GDM1 (cell line): ENCODE measurements around the gene RPL28.
"Not testable (repeated sequence)": the region's sequence is repeated elsewhere in the genome, so short reads cannot be mapped to it uniquely, and the experiment has no call there.

Experiments used
- DNase-seq: peaks from one replicate; lab custom pipeline; 2025; lab: John Stamatoyannopoulos, UW

The RPL28 gene

GRCh38 chr19:55426042-55426441 is 40.3 kb downstream of the RPL28 start:
- no peak for DNase-seq

GRCh38 chr19:55431183-55431582 is 45.5 kb downstream of the RPL28 start:
- no peak for DNase-seq

- DNase-seq = no peak
Observed at GRCh38 chr19:55432241-55432959, 46.7 kb downstream of the RPL28 start.

GRCh38 chr19:55433292-55433691 is 47.6 kb downstream of the RPL28 start:
- DNase-seq = no peak

DNA sequence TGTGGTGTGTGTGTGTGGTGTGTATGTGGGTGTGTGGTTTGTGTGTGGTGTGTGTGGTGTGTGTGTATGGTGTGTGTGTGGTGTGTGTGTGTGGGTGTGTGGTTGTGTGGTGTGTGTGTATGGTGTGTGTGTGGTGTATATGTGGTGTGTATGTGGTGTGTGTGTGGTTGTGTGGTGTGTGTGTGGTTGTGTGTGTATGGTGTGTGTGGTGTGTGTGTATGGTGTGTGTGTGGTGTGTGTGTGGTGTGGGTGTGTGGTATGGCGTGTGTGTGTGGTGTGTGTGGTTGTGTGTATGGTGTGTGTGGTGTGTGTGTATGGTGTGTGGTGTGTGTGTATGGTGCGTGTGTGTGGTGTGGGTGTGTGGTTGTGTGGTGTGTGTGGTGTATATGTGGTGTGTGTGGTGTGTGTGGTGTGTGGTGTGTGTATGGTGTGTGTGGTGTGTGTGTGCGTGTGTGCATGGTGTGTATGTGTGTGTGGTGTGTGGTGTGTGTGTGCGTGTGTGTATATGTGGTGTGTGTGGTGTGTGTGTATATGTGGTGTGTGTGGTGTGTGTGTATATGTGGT is 48.7 kb downstream of the RPL28 start:
- no peak for DNase-seq

DNA sequence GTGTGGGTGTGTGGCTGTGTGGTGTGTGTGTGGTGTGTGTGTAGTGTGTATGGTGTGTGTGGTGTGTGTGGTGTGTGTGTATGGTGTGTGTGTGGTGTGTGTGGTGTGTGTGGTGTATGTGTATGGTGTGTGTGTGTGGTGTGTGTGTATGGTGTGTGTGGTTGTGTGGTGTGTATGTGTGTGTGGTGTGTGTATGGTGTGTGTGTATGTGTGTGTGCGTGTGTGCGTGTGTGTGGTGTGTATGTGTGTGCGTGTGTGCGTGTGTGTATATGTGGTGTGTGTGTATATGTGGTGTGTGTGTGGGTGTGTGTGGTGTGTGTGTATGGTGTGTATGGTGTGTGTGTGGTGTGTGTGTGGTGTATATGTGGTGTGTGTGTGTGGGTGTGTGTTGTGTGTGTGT is 49.3 kb downstream of the RPL28 start:
- DNase-seq = no peak

DNA sequence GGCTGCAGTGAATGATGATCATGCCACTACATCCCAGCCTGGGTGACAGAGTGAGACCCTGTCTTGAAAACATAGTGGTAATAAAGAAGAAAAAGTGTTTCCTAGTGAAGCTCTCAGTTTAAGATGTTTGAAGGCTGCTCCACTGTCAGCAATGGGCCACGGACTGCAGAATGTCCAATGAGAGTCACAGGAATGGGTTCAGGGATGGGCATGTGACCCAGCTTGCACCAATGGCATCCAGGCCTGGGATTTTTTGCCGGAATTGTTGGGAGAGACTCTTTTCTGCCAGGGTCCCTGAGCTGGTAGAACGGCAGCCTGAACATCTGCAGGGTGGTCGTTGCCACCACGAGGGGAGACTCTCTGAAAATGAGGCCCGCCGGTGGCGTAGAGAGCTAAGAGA is 51.1 kb downstream of the RPL28 start:
- DNase-seq = no peak

- peak; percentile 41 for DNase-seq
Observed at GRCh38 chr19:55437410-55437809, 51.7 kb downstream of the RPL28 start.

DNA sequence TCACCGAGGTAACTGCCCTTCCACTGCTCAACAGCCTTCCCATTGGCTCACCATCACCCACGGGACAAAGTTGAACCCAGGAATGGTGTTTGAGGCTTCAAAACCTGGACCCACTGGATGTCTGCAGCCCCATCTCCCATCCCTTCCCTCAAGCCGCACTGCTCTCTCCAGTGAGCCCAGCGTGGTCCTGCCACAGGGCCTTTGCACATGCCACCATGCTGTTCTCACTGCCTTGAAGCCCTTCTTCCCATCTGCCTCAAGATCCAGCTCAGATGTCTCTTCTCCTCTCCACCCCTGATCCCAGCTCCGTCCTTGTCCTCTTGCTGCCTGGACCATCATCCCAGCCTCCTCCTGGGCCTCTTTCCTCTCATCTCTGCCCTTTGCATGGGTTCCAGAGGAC is 53.3 kb downstream of the RPL28 start:
- DNase-seq = no peak

DNA sequence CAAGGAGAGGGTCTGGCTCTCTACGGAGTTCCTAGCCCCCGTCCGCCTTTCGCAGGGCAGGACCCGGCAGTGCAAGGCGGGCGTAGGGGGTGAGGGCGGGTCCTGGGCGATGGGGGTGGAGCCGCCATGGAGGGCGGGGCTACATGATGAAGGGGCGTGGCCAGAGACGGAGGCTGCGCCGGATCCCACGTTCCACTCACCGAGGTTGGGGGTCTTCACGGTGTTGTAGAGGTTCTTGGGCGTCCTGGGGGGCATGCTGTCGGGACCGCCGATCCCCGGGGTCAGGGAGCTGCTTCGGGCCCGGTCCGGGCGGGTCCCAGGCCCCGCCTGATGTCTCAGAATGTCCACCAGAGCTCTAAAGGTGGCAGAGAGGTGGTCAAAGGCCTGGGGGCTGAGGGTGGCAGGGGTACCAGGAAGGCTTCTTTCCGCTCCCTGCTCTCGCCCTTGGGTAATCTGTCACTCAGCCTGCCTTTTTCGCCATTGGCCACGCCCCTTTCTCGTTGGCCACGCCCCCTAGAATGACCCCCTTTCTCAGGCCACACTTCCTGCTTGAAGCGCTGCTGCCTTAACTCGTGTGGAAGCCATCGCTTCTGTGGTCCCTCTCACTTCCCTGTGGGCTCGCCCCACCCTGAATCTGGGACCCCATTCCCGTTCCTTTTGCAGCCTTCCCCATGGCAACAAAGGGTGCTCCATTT is 54.8 kb downstream of the RPL28 start:
- no peak for DNase-seq

DNA sequence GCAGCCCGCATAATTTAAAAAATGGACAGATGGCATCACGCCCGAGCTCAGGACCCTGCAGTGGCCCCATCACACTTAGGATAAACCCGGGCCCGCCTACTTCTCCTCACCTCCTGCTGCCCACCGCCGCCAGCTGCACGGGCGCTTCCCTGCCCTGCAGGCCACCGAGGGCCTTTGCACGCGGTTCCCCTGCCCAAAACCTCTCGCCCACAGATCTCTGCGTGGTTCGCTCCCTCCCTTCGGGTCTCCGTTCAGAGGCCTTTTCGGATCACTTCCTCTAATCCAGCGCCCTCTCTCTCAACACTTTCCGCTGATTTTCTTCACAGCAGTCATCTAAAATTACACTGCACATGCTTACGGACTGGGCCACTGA is 55.6 kb downstream of the RPL28 start:
- peak; percentile 2 for DNase-seq

DNA sequence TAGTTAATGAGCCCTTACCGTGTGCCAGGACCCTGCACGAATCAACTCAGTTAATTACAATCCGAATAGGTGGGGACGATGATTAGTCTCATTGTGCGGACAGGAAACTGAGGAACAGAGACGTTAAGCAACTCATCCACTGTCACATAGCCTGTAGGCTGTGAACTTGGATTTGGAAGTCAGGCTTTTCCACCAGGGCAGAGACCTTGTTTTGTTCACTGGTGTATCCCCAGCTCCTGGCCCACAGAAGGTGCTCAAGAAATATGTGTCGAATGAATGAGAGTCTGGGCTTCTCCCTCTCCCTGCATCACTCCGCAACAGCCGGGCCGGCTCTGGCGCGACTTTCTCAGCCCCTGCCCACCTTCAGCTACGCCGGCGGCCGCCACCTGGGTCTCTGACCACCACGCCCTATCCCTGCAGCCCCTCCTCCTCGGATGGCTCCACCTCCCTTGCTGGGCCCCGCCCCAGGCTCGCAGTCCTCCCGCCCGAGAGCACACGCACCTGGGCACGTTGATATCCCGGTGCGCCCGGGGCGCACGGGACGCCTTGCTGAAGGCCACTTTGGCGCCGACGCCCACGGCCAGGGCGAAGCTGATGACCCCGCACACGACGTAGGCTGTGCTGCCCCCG is 56.1 kb downstream of the RPL28 start:
- DNase-seq = no peak

DNA sequence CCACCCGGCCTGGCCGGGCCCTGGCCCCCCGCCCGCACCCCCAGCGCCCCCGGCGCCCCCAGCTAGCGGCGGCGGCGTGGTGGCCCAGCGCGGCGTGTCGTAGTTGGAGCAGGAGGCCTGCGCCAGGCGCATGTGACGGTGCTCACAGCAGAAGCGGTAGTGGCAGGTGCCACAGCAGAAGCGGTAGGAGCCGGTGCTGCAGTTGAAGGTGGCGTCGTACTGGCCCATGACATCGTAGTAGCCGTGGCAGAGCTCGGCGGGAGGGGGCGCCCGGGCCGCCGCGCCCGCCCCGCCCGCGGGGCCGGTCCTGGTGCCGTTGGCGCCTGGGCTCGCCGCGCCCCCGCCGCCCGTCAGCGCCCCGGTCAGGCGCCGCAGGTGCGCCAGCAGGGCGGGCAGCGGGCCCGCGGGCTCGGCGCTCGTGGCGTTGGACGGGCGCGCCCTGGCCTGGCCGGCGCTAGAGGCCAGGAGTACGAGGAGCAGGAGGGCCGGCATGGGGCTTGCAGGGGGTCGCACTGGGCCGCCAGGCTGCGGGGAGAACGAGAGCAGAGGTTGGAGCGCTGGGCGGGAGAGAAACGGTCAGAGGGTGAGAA is 56.7 kb downstream of the RPL28 start:
- DNase-seq = no peak

DNA sequence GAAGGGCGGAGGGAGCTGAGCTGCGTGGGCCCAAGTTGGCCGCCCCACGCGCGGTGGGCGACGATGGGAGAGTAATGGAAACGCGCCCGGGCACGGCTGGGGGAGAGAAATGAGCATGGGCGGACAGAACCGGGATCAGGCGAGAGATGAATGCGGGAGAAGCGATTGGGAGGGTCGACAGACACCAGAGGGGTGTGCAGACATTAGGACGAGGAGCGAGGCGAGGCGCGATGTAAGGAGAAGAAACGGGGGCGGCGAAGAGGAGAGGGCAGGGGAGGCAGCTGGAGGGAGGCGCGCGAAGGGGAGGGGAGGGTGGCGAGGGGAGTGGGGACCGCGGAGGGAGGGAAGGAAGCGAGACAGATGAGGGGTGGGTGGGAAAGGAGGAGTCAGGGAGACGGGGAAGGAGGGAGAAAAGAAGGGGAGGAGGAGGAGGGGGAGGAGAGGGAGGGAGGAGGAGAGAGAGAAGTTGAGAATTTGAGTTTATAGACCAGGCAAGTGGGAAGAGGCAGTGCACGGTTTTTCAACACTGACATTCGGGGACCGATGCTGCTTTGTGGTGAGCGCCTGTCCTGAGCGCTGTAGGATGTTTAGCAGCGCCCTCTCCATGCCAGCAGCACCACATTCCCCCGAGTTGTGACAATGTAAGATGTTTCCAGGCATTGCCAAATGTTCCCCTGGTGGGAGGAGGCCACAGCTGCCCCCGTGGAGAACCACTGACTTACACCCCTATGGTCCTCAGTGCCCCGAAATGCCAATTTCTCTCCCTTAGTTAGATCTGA is 57.5 kb downstream of the RPL28 start, which contains the start of gene SHISA7:
Gene SHISA7 (minus strand): TSS at position 256 of the 779 bp plus-strand sequence. CDS start 437 bp downstream, outside the sequence.
- DNase-seq = no peak

GRCh38 chr19:55443824-55444480 is 58.2 kb downstream of the RPL28 start:
- no peak for DNase-seq

DNA sequence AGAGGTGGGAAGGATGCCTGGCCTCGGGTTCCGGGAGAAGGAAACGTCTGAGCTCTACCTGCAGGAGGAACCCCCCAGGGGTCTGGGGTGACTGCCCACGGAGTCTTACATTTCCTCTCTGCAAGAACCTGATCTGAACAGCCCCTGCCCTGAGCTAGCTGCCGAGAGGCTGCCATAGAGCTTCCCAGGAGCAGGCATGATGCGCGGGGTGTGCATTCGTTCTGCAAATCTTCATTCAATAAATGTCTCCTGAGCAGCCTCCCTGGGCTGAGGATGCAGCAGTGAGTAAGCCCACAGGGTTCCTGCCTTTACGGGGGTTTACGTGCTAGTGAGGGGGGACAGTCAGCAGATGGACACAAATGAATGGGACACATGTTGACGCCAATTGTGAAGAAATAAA is 58.9 kb downstream of the RPL28 start:
- no peak for DNase-seq

DNA sequence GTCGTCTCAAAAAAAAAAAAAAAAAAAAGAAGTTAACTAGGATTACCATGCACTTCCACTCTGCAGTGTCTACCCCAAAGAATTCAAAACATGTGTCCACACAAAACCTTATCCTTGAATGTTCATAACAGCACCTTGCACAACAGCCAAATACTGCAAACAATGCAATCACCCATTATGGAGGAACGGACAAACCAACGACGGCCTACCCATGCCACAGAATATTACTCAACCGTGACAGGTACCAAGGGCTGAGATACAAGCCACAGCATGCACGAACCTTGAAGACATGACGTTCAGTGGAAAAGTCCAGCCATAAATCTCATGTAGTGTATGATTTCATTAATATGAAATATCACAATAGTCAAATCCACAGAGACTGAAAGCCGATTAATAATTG is 60.3 kb downstream of the RPL28 start:
- no peak for DNase-seq

DNA sequence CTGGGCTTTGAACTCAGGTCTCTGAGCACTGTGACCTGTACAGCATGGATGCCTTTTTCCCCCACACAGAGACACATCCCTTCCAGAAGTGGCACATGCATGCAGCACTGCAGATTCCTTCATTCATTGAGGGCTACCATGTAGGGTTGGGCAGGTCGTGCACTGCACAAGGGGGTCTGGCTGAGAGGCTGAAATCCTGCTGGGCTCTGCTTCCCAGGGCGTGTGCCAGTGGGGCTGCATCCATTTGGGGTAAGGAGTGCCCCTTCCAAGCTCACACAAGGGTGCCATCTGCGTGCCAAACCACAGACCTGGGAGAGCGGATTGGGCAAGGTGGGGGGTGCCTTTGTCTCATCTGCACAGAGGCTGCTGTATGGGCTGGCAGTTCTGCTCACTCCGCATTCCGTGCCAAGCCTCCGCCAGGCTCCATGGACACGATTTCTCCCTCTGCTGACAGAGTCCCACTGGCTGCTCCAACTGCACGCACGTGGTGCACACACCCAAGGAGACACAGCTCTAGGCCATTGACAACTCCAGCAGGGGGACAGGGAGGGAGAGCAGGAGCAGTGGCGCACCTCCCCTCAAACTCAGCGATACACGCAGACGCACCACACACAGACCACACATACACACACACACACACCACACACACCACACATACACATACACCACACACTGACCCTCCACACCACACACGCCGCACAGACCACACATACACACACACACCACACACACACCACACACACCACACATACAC is 61.9 kb downstream of the RPL28 start:
- no peak for DNase-seq

DNA sequence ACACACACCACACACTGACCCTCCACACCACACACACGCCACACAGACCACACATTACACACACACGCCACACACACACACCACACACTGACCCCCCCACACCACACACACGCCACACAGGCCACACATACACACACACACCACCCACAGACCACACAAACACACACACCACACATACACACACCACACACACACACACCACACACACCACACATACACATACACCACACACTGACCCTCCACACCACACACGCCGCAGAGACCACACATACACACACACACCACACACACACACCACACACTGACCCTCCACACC is 62.4 kb downstream of the RPL28 start:
- not testable (repeated sequence) for DNase-seq

DNA sequence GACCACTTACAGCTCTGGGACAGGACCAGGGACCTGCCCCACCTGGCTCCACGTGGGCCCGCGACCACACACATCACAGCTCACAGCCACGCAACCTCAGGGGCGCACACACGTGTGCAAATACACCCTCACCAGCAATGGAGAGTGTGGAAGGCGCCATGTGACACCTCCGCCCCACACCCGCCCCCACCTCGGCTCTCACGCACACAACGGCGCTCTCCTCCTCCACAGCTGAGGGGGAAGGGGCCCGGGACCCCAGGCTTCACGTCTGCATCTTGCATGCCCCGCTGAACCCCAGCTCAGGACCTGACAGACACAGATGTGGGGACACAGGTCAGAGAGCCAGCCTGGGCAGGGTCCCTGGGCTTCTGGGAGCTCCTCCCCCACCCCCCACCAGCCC is 63.7 kb downstream of the RPL28 start:
- no peak for DNase-seq
